Glomerular visceral epithelial cell (primary cell): ENCODE measurements around the gene AFTPH.

Experiments used
- DNase-seq: peaks from one replicate; pipeline ENCODE4 v3.0.0-alpha.2; 2016; ENCODE audit errors: extremely low spot score

Gene AFTPH

DNA sequence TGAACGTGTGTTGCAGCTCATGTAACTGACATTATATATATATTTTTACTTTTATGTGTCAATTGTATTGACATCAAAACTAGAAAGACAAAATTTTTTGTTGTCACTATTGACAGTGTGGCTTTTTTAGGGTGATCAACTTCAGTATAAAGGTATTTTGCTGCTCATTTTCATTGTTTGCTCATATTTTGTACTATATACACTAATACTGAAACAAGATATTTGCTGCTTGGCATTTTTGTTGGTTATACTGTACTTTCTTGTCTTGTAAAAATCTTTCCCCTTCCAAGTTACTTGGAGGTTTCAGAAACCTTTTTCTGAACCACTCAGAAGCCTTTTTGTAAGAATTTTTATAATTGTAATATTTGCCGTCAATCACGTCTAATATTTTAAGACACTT, 16.5 kb downstream of the AFTPH start:
- no peak for DNase-seq

DNA sequence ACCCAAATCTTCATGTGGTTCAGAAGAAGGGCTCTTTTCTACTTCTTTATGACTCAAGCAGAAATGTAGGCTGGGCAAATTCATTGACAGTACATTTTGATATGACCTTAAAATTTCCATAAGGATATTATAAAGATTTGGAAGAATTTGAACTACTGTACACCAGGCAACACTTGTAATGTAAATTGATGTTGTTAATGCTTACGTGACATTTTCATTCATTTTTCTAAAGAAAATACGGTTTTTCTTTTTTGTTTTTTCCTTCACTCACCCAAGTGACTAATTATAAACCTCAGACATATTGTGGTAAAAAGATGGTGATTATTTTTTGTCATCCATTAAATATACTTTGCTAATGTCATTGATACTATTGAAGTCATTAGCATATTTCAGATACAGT, 17.4 kb downstream of the AFTPH start:
- no peak for DNase-seq

DNA sequence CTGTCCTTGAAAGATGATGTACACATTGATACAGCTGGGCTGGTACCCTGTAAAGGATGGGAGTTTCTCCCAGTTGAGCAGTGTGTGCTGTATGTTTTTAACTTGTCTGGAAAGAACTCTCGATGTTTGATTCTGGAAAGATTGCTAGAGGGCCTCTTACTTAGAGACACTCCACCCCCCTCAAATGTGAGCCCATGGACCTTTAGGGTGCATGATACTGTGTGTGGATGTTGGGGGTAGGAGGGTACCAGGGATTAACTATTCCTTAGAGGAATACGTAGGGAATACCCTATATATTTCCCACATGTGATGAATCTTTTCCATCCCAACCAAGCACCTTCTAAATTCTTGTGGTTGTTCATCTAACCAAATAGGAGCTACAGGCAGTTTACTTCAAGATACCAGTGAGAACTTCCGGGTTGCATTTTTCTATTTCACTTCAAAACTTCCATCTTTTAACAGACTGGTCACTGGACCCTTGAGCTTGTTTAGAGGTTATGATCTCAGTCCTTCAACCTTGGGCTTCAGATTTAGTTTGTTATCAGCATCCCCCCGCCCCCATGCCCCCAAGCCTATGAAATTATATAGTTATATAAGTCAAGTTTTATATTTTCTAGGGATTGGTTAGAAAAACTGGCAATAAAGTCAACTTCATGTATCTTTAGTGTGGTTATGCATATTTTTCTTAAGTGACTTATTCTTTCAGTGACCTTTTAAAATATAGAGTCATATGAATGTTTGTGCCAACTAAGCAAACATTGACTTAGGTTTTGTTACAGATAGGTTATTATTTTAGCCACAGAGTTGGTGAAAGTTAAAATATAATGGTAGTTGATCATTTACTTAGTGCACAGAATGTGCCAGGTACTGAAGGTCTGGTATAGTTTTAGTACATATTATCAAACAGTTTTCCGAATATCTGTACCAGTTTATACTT, 18.2 kb downstream of the AFTPH start:
- peak; percentile 40 for DNase-seq

DNA sequence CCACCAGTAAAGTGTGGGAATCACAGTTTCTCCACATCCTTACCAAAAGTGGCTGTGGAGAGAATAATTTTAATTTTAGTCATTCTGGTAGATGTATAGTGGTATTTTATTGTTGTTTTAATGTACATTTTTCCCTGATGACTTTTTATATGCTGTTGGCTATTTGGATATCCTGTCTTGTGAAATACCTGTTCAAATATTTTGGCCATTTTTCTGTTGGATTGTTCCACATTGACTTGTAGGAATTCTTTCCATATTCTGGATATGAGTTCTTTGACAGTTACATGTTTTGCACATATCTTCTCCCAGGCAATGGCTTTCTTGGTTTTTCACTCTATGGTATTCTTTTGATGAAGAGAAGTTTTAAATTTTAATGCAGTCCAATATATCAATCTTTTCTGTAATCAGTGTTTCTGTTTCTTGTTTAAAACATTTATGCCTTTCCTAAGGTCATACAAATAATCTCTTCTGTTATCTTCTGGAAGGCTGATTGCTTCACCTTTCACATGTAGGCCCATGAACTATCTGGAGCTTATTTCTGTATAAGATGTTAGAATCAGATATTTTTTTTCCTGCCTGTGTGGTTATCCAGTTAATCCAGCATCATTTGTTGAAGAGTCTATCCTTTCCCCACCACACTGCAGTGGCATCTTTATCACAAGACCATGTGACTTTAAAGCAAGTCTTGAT, 19.0 kb downstream of the AFTPH start:
- DNase-seq: no peak

DNA sequence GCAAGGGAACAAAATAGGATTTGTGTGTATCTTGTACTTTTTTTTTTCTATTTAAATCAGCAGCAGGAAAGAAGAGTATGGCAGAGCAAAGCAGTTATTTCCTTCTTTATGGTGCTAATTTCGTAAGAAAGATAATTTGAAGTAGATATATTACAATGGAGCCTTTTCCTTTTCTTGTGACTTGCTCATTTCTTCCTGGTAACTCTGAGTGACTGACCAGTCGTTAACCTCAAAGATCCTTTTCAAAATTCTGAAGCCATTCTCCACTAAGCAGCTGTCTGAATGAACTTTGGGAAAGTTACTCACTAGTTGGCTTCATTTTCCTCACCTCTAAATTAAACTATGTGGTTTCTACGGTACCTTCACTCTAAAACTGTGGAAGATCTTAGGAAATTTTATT, 24.6 kb downstream of the AFTPH start:
- DNase-seq: no peak

DNA sequence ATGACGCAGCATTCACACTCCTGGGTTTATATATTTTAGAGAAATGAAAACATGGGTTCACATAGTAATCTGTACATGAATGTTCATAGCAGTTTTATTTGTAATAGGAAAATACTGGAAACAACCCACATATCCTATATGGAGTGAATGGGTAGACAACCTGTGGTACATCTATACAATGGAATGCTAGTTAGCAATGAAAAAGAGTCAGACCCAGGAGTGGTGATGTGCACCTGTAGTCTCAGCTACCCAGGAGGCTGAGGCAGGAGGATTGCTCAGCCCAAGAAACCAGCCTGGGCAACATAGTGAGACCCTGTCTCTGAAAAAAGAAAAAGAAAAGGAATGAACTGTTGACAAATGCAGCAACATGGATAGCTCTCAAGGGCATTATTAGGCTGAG, 25.9 kb downstream of the AFTPH start:
- DNase-seq: no peak

DNA sequence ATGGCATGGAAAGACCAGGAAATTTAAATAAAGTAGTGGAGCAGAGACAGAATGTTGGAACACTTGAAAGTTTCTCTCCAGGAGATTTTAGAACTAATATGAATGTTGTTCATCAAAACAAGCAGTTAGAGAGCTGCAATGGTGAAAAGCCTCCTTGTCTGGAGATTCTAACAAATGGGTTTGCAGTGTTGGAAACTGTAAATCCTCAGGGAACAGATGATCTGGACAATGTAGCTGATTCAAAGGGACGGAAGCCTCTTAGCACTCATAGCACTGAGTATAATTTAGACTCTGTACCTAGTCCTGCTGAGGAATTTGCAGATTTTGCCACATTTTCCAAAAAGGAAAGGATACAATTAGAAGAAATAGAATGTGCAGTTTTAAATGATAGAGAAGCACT, 27.7 kb downstream of the AFTPH start:
- DNase-seq: no peak

DNA sequence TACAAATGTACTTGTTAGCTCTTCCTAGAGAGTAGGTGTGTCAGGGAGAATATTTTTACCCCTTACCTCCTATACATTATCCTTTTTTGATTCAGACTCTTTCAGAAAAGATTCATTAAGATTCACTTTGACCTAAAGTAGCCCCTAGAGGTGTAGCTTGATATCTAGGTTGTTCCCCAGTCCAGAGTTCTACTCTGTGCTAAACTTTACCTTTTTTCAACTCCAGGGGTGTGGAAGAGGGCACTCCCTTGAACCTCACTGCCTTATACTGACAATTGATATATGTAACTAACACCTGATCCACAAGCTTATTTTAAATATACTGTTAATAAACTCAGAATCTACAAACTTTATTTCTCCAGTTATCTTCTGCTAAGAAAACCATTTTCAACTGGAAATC, 30.0 kb downstream of the AFTPH start:
- DNase-seq: no peak

DNA sequence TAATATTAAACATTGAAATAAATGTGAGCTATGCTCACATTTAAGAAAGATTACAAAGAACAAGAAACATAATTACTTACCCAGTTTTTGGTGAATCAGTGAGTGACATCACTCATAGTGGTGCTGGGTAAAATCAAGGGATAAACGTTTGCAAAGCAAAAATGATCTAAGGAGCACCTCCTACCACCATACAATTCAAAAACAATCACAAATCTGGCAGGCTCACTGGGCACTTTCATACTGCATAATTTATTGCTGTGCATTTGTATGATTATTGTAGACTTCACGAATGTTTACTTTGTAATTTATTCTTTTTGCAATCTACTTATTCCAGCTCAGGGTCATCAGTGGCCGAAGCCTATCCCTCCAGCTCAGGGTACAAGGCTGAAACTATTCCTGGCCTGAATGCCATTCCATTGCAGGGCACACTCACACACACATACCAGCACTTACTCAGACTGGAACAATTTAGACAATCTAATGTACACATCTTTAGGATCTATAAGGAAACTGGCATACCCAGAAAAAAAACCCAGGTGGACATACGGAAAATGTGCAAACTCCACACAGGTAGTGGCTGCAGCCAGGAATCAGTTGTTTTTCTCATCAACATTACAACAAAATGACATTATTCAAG, 34.4 kb downstream of the AFTPH start:
- DNase-seq: no peak

DNA sequence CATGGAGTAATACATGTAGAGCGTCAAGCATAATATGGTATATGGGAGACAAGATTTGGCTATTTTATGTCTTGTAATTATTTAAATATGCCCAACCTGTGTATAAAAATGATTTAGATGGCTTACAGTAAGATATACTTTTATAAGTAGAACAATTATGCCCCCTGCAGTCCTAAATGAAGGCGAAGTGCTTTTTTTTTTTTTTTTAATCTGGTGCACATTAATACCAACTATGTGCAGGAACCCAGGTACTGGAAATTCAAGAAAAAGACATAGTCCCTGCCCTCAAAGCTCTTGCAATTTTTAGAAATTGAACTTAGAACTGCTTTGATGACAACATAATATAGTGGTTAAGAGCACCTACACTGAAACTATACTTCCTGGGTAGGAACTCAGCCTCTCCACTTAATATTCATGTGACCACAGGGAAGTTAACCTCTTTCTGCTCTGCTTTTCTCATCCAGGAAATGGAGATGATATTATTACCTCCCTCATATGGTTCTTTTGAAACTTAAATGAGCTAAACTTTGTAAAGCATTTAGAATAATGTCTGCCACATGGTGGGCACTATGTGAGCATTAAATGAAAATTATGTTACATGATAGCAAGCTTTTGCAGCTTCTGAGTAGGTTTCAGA, 38.1 kb downstream of the AFTPH start:
- DNase-seq: peak; percentile 27

DNA sequence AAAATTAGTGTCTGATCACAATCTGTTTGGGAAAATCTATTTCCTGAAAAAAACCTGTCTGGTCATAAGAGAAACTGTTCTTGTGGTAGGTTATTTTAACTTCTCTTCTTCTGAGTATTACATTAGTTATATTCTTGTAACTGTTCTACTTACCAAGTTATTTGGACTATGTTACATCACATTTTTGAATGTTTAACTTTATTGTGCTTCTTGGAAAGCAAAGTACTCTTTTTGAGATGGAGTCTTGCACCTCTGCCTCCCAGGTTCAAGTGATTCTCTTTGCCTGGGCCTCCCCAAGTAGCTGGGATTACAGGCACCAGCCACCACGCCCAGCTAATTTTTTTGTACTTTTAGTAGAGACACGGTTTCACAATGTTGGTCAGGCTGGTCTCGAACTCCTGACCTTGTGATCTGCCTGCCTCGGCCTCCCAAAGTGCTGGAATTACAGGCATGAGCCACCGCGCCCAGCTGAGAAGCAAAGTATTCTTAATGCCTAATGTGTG, 39.4 kb downstream of the AFTPH start:
- no peak for DNase-seq

DNA sequence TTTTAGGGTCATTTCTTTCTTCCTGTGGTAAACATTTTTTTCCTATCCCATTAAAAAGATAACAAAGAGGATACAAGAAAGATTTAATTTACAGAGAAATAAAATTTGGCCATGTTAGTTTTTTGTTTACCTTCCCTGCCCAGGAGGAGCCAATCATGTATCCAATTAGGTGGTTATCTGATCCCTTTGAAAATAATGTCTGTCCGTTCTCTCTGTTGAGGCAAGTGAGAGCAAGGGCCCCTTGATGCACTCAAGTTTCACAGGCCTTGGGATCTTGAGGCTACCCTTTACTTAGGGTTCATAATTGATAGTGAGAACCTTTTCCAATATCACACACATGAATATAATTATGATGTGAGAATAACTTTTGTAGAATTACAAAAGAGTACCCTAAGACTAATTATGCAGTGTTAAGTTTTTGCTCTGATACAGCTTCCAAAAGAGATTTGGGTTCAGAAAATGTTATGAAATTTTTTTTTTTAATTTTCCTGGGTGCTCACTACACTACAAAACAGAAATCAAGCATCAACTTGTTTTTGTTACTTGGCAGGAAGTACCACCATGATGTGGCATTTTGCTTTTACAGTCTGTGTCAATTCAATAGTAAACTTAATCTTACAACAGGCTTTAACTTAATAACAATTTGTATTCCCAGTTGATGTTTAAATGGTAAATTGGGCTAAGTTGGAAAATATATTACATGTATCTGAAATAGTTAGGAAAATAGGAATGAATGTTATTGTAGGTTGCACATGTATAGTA, 42.0 kb downstream of the AFTPH start:
- DNase-seq: no peak

DNA sequence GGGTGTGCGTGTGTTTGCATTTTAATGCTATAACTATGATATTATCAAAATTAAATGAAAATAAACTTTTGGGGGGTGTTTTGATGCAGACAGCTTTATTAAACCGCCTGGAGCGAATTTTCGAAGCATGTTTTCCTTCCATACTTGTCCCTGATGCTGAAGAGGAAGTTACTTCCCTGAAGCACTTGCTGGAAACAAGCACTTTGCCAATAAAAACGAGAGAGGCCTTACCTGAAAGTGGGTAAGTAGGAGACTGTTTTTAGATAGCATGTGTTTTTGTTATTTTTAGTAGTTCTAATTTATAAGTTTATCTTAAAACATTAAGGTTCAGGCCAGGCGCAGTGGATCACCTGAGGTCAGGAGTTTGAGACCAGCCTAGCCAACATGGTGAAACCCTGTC, 43.3 kb downstream of the AFTPH start:
- DNase-seq: no peak

DNA sequence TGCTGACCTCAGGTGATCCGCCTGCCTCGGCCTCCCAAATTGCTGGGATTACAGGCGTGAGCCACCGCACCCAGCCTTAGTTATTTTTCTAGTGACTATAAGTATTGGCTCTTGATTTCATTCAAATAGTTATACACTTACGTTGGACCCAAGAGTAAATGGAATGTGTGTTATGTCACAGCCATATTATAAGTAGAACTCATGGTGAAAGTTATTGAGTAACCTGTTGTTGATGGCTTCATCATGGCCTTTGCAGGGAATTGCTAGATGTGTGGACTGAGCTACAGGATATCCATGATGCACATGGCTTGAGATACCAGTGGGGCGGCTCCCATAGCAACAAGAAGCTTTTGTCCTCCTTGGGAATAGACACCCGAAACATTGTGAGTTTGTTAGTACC, 44.7 kb downstream of the AFTPH start:
- no peak for DNase-seq

DNA sequence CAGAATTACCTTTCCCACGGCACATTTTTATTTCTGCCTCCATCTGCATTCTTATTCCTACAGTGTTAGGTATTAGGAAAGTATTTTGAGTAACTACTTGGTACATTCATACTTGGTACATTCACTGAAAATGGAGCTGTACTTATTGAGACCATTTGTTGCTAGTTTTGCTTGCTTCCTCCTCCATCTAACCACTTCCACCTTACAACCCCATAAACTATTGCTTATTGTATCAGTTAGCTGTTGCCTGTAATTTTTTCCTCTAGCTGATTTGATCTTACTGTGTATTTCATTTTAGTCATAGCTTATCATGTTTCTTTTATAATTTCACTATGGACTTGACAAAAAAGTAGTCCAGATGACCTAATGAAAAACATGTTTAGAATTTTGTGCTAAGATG, 50.7 kb downstream of the AFTPH start:
- no peak for DNase-seq

DNA sequence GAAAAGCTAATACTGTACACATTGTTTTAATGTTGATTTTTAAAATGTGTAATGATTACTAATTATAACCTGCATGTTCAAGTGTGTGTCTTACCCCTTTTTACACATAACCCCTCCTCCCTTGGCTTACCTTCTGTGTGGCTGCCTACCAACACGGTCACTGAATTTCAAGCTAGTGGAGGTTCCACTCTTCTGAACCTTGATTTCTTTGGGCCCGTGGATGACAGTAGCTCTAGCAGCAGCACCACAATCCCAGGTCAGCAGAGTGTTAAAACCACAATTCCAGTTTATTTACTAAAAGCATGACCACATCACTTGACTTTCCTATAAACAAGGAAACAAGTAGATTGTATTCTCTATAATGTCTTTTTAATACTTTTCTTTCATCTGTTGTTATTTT, 56.9 kb downstream of the AFTPH start:
- DNase-seq: no peak

DNA sequence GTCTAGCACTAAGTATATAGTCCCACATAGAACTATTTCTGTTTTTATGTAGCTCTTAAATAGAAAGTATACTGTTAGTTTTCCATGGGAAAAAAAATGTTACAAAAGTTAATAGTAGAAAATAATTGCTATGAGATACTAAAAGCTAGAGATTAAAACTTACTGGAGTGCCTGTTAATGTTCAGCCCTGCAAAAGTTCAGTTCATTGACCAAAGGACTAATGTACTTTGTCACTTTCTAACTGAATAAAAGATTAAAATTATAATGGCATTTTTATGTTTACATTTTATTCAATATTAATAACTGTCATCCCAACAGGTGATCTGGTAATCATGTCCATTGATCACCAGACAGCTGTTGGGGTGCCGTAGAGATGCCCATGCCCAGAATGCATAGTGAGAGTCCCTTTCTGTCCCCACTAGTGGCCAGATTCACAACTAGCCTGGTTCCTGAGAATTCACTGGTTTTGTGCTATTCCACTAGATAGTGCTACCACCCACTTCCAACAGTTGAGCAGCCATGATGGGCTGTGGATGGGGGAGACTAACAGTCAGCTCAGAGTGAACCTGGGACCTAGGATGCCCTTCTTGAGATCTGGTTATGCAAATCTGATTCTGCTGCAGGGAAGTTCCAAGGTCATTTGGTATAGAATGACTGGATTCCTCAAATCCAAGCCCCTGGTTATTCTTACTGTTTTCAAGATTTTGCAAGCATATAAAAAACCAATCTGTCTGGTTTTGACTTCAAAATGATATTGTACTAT, 57.8 kb downstream of the AFTPH start:
- no peak for DNase-seq

DNA sequence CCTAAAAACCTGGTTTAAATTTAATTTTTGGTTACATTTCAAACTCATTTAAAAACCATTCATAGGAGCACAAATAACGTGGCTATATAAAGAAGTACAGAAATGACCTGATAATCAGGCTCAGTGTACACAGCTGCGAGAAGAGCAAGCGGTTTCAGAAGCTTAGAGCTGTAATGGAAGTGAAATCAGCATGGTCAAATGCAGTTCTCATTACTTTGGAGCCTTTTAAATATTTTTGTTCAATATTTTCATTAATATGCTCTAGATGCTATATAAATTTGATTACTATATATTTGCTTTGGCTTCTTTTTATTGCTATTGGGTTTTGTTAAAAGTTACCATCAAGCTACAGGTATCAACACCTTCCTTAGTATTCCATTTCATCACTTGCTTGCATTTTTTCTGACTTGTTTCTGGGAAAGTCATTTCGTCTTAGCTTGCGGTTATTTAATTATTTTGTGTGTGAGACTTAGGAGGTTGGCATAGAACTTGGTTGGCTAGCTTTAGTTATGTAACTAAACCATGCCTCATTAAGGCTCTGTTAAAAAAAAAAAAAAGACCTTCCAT, 58.7 kb downstream of the AFTPH start:
- no peak for DNase-seq

DNA sequence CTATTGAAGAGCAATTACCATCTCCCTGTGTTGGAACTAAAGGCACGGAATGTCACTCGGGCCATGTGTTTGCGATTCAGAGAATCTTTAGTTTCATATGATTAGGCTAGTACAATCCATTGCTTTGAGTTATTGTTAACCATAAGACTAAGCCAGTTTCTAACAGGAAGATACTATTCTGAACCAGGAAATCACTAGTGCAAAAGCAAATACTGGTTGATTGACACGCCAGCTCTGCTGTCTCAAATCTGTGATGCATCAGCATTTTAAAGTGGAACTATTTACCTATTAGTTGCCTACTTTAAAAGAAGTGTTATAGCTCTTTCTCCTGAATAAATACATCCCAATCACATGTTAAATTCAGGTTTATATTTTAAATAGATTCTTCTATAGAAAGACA, 61.9 kb downstream of the AFTPH start:
- no peak for DNase-seq

DNA sequence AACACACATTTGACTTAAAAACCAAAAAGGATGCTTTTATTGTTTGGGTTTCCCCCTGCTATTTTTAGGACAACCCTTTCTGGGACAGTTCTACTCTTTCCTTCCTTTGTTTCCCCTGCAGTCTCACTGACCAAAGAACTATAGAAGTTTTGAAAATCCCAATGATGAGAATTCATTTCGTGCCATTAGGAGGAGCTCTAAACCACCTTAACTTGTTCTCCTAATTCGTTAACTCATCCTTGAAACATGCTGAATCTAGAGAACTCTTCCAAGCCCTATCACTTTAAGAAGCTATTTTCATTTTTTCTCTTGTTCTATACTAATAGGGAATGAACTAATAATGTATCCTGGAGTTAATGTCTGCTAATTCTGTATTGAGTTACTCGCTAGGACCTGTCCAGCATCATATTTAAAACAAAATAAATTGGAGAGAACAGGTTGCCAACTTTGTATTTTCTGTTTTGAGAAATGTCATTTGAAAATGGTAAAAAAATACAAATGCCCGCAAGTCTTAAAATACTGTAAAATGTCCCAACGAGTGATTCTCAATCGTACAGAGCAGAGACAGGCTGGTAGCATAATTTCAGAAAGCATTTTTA, 62.9 kb downstream of the AFTPH start:
- peak; percentile 37 for DNase-seq
